ENCODE results near the gene INAVA. TPM values are rescaled to one million over a fixed set of nuclear protein-coding genes. Genes with fewer than 3 reads are reported as not detected.

Gene INAVA
- total and polyA plus RNA-seq, 10 of the 15 experiments (the other 5 are each of a cell fraction or from before 2014, with no cell fraction given) = 3.6 to 15.4 (median 9.5) TPM

- no peak for TF ChIP-seq BCLAF1 (IDR thresholded peaks at IDR 0.05)
- no peak for TF ChIP-seq PRDM15 (CRISPR knock-in tag; IDR thresholded peaks at IDR 0.05)
- TF ChIP-seq IRF4 (IDR thresholded peaks at IDR 0.05; ENCODE audit: low read depth, low read length) = no peak
- no peak for TF ChIP-seq SIN3A (IDR thresholded peaks at IDR 0.05; ENCODE audit: low read depth, low read length)
- TF ChIP-seq TAF1 (IDR thresholded peaks at IDR 0.05; ENCODE audit: borderline replicate concordance, low read depth, low read length) = no peak
- no peak for TF ChIP-seq FOXK2 (IDR thresholded peaks at IDR 0.05)
- TF ChIP-seq JUNB (IDR thresholded peaks at IDR 0.05) = no peak
- no peak for TF ChIP-seq SRF (IDR thresholded peaks at IDR 0.05; ENCODE audit: low read depth in 2 of 2, low read length in 2 of 2)
- TF ChIP-seq STAT1 (conservative IDR thresholded peaks at IDR 0.05) = no peak
- no peak for TF ChIP-seq ZBTB33 (IDR thresholded peaks at IDR 0.05)
- TF ChIP-seq SIX5 (IDR thresholded peaks at IDR 0.05; ENCODE audit: low read depth, low read length, severe bottlenecking) = no peak
- no peak for TF ChIP-seq ATF7 (IDR thresholded peaks at IDR 0.05; ENCODE audit: low read depth)
Observed at GRCh38 chr1:200923601-200924000, 28.9 kb downstream of the INAVA start (continued).

Data from GM12878 (cell line).